Neural crest cell (in vitro differentiated cells): ENCODE results near the gene SIGLEC5. TPM values are rescaled to one million over a fixed set of nuclear protein-coding genes. Genes with fewer than 3 reads are reported as not detected.

Experiments
- DNase-seq: peaks from one replicate; pipeline ENCODE4 v3.0.0; 2021; ENCODE audit warnings: low read depth, mixed read lengths, low spot score
- H3K27ac Mint-ChIP-seq: one replicate; pipeline ENCODE4 v1.8.0; 2021; ENCODE audit warnings: mild to moderate bottlenecking, mixed read lengths; ENCODE audit not compliant: unreplicated experiment
- H3K27me3 Mint-ChIP-seq: 2 replicates; pipeline ENCODE4 v1.8.0; 2021; ENCODE audit warnings: low read depth, mild to moderate bottlenecking, mixed read lengths
- H3K36me3 Mint-ChIP-seq: 2 replicates; pipeline ENCODE4 v1.8.0; 2021; ENCODE audit warnings: low read depth, mild to moderate bottlenecking, mixed read lengths
- H3K4me1 Mint-ChIP-seq: 2 replicates; pipeline ENCODE4 v1.8.0; 2021; ENCODE audit warnings: mixed read lengths
- H3K4me3 Mint-ChIP-seq: one replicate; pipeline ENCODE4 v1.8.0; 2021; ENCODE audit warnings: mild to moderate bottlenecking, mixed read lengths
- H3K9me3 Mint-ChIP-seq: 2 replicates; pipeline ENCODE4 v1.8.0; 2021; ENCODE audit warnings: mixed read lengths
- total RNA-seq: library from RNA; stranded (reverse); gene quantifications from 2 replicates; pipeline ENCODE4 v1.2.1, GENCODE V29; 2021
- TF ChIP-seq, protein P1 (sequence below): fragments of 200-600 bp; sonication (generic); conservative IDR thresholded peaks from 2 replicates; pipeline ENCODE4 v1.5.0; 2021; ENCODE audit warnings: antibody characterized with exemption, mild to moderate bottlenecking

The SIGLEC5 gene
- total RNA-seq, 1 donor from 2014 or later: not detected

DNA sequence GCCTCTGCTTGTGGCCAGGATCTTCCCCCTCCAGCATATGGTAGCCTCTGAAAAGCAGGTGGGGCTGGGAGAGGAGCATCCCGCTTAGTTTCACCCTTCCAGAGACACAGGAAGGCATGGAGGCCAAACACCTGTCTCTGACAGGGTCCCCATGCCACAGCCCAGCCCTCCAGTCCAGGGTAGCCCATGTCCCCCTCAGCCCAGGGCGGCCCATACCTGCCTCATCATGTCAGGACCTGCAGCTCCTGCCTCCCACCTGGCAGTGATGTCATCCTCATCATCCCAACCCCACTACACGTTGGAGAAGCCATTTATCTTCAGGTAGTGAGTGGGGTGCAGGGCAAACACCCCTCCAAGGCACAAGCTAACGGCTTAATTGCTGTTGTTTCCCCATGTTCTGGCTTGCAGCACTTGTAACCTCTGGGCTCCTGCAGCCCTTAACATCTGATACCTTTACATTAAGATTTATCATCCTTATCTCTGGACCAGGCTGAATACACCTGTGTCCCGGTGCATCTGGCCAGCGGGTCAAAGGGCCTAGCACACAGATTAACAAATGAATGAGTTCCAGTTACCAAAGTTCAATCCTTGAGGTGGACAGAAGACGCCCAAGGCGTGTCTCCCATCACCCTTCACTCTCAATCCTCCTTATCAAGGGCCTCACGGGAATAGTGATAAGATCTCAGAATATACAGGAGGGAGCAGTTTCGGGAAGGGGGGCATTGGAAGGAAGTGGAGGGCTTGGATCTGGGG, 36.9 kb downstream of the SIGLEC5 start:
- Mint-ChIP-seq H3K27me3 (peaks cover 3% of the 10 kb centered on the region), H3K27ac (no peak overlapping the region), H3K36me3 (peaks cover 11% of the 10 kb centered on the region), H3K9me3 (no peaks in the 10 kb centered on the region), H3K4me1 (peaks cover 20% of the 10 kb centered on the region), H3K4me3 (peak overlapping the region; percentile 91)
- no peak for DNase-seq
- TF ChIP-seq, protein P1, sequence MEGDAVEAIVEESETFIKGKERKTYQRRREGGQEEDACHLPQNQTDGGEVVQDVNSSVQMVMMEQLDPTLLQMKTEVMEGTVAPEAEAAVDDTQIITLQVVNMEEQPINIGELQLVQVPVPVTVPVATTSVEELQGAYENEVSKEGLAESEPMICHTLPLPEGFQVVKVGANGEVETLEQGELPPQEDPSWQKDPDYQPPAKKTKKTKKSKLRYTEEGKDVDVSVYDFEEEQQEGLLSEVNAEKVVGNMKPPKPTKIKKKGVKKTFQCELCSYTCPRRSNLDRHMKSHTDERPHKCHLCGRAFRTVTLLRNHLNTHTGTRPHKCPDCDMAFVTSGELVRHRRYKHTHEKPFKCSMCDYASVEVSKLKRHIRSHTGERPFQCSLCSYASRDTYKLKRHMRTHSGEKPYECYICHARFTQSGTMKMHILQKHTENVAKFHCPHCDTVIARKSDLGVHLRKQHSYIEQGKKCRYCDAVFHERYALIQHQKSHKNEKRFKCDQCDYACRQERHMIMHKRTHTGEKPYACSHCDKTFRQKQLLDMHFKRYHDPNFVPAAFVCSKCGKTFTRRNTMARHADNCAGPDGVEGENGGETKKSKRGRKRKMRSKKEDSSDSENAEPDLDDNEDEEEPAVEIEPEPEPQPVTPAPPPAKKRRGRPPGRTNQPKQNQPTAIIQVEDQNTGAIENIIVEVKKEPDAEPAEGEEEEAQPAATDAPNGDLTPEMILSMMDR: no peak

DNA sequence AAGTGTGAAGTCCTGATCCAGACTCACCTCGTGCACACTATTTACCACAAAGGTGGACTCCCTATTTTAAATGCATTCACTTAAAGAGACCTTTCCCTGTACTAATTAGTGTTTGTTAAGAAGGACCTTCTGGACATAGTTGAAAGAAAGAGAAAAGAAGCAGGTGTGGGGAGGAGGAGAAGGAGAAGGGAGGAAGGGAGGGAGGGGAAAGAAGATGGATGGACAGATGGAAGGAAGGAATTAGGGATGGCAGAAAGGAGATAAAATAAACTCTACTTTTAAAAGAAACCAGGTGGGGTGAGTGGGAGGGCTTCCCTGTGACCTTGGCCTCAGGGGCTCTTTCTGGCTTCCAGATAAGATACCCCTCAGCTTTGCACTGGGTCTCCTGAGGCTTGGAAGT, 37.7 kb downstream of the SIGLEC5 start:
- Mint-ChIP-seq H3K4me3 (peak overlapping the region; percentile 47), H3K27me3 (peaks cover 3% of the 10 kb centered on the region)

DNA sequence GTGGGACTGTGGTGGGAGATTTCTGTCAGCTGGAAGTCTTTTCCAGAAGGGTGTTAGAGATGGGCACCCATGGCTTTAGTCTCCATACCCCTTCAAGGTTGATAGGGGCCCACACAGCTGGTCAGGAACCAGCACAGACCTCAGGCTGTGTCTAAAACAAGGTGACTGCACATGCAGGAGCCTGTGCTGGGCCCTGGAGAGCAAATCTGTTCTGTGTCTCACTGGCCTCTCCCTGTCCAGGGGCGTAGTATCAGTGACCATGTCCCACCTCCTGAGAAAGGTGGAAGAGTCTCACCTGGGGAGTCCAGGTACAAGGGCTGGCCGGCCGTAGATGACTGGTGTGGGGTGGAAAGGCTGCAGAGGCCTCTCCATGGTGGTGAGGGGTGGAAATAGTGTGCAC, 39.8 kb downstream of the SIGLEC5 start:
- no peak for DNase-seq
- H3K27me3 Mint-ChIP-seq: no peaks in the 10 kb centered on the region
- no peak overlapping the region for H3K4me3 Mint-ChIP-seq
- TF ChIP-seq, protein P1: no peak
- H3K4me1 Mint-ChIP-seq: peaks cover 20% of the 10 kb centered on the region
- peaks cover 15% of the 10 kb centered on the region for H3K9me3 Mint-ChIP-seq
- no peak overlapping the region for H3K27ac Mint-ChIP-seq
- H3K36me3 Mint-ChIP-seq: peaks cover 38% of the 10 kb centered on the region

More for the DNA sequence above, 37.7 kb downstream of the SIGLEC5 start:
- Mint-ChIP-seq H3K36me3 (peaks cover 18% of the 10 kb centered on the region), H3K27ac (no peak overlapping the region), H3K9me3 (peaks cover 3% of the 10 kb centered on the region), H3K4me1 (peaks cover 20% of the 10 kb centered on the region)
- TF ChIP-seq, protein P1: no peak
- DNase-seq: no peak

DNA sequence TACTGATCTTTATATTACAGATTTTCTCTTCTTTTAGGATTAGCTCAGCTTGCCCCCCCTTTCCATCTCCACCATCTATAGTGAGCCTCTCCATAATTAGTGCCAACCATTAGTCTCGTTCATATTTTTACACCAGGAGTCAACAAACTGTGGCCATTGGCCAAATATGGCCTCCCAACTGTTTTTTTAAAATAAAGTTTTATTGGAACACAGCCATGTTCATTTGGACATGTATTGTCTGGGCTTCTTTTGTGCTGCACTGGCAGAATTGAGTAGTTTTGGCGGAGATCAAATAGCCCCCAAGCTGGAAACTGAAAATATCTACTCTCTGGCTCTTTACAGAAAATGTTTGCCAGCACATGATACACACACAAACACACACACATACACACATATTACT, 40.7 kb downstream of the SIGLEC5 start:
- TF ChIP-seq, protein P1: no peak
- DNase-seq: no peak
- no peak overlapping the region for H3K4me3 Mint-ChIP-seq
- H3K27ac Mint-ChIP-seq: no peak overlapping the region
- peaks cover 47% of the 10 kb centered on the region for H3K36me3 Mint-ChIP-seq
- H3K27me3 Mint-ChIP-seq: no peaks in the 10 kb centered on the region
- H3K4me1 Mint-ChIP-seq: peaks cover 12% of the 10 kb centered on the region
- H3K9me3 Mint-ChIP-seq: peaks cover 17% of the 10 kb centered on the region

DNA sequence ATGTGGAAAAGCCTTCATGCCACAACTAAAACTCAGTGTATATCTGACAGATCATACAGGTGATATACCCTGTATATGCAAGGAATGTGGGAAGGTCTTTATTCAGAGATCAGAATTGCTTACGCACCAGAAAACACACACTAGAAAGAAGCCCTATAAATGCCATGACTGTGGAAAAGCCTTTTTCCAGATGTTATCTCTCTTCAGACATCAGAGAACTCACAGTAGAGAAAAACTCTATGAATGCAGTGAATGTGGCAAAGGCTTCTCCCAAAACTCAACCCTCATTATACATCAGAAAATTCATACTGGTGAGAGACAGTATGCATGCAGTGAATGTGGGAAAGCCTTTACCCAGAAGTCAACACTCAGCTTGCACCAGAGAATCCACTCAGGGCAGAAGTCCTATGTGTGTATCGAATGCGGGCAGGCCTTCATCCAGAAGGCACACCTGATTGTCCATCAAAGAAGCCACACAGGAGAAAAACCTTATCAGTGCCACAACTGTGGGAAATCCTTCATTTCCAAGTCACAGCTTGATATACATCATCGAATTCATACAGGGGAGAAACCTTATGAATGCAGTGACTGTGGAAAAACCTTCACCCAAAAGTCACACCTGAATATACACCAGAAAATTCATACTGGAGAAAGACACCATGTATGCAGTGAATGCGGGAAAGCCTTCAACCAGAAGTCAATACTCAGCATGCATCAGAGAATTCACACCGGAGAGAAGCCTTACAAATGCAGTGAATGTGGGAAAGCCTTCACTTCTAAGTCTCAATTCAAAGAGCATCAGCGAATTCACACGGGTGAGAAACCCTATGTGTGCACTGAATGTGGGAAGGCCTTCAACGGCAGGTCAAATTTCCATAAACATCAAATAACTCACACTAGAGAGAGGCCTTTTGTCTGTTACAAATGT, 42.7 kb downstream of the SIGLEC5 start:
- Mint-ChIP-seq H3K36me3 (peaks cover 60% of the 10 kb centered on the region), H3K9me3 (peaks cover 17% of the 10 kb centered on the region), H3K27me3 (no peaks in the 10 kb centered on the region), H3K27ac (no peak overlapping the region), H3K4me1 (no peaks in the 10 kb centered on the region), H3K4me3 (no peak overlapping the region)
- TF ChIP-seq, protein P1: no peak
- no peak for DNase-seq
